GM18517 (cell line): ENCODE measurements around the gene QSOX1.
"Not testable (repeated sequence)": the region's sequence is repeated elsewhere in the genome, so short reads cannot be mapped to it uniquely, and the experiment has no call there.

Experiments
- ATAC-seq: cut with Tn5 transposase; IDR thresholded peaks from one replicate; pipeline ENCODE4 v1.9.1; 2021; ENCODE audit warnings: mild to moderate bottlenecking, moderate library complexity; ENCODE audit not compliant: unreplicated experiment

QSOX1 gene

DNA sequence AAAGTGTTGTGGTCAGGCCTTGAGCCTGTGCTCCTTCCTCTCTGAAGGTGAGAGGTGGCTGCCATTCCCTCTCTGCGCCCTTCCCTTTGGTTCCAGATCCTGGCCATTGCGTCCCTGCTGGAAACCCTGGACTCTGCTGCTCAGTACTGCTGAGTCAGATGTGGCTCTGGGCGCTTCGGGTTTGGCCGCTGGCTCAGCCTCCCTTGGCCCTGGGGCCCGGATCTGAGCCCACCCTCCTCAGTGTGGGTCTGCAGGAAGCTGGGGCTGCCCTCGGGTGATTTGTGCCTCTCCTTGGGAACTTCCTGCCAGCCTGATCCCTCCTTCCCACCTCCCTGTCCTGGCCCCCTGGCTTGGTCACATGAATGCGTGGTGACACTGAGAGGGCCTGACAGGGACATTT lies 32.2 kb downstream of the QSOX1 start:
- ATAC-seq: no peak

GRCh38 chr1:180187626-180188025 lies 33.0 kb downstream of the QSOX1 start:
- no peak for ATAC-seq

DNA sequence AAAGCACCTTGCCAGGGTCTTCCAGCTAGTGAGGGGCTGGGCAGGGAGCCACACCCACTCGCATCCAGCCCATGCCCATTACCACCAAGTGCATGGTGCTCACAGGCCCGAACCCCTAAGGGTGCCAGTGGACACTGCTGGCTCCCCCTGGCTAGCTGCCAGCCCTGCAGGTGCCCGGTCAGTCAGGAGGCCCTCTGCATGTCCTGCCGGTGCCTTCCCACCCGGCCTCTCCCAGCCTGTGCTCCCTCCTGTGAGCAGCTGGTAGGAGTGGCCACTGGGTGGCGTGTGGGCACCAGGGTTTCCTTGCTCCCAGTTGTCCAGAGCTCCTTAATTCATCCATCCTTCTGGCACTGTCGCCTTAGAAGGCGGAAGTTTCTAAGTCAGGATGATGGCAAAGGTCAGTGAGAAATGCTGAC lies 33.4 kb downstream of the QSOX1 start:
- ATAC-seq: no peak

GRCh38 chr1:180188684-180189175 lies 34.1 kb downstream of the QSOX1 start:
- ATAC-seq: no peak

DNA sequence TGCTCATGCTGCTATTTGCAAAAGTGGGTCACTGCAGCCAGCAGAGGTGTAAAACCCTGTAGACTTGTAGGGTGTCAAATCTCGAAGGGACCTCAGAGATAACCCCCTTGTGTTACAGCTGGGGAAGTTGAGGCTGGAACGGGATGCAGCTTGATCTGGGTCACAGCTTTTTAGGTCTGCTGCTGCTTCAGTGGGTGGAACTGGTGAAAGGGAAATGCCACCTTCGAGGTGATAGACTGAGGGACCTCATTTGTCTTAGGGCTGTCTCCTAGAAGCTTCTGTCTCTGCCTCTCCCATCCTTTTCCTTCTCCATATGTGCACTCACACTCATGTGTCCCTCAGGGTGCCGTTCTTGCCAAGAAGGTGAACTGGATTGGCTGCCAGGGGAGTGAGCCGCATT lies 35.4 kb downstream of the QSOX1 start:
- no peak for ATAC-seq

- no peak for ATAC-seq
These were observed 37.5 kb downstream of the QSOX1 start for GRCh38 chr1:180192172-180192571.

DNA sequence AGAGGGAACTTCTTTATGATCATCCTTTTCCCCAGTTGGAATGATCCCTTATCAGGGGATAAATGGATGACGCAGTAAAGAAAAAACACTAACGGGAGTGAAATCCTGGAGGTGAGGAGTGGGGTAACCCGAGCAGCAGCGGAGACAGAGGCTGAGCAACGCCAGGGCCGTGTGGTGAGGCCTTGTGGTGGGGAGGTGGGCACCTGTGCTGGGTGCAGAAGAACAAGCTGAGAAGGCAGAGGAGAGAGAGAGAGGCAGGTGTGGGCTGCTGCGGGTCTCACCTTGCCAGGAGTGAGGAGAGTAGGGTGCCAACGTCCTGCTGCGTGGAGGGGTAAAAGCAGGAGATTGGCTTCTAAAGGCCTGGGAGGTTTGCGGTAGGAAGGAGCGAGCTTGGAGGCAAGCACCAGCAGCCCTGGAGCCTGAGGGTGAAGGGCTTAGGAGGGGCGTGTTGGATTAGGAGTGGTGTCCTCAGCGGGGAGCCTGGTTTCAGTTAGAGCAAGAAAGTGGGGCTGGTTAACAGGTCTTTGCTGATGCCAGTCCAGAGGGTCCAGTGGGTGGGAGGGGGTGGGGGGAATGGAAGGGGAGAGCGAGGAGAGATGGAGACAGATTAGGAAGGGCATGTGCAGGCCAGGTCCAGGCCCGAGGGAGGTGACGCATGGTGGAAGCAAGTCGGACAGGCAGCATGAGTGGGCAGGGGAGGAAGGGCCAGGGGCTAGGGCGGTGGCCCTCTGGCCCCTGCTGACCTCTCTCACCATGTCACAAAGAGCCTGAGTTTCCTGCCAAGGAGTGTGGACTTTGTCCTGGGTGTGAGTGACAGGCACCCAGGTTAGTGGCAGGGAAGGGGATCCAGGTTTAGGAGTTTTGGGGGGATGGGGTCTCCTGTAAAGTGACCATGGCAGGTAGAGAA lies 38.7 kb downstream of the QSOX1 start:
- no peak for ATAC-seq

DNA sequence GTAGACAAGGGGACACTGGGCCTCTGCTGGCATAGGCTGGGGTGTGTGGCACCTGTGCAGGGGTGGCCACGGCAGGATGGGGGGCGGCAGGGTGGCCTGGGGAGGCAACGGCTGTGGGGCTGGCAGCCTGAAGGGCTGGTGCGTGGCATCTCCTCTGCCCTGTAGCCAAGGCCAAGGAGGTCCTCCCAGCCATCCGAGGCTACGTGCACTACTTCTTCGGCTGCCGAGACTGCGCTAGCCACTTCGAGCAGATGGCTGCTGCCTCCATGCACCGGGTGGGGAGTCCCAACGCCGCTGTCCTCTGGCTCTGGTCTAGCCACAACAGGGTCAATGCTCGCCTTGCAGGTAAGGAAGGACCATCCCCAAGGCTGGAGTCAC lies 39.4 kb downstream of the QSOX1 start:
- ATAC-seq: no peak

DNA sequence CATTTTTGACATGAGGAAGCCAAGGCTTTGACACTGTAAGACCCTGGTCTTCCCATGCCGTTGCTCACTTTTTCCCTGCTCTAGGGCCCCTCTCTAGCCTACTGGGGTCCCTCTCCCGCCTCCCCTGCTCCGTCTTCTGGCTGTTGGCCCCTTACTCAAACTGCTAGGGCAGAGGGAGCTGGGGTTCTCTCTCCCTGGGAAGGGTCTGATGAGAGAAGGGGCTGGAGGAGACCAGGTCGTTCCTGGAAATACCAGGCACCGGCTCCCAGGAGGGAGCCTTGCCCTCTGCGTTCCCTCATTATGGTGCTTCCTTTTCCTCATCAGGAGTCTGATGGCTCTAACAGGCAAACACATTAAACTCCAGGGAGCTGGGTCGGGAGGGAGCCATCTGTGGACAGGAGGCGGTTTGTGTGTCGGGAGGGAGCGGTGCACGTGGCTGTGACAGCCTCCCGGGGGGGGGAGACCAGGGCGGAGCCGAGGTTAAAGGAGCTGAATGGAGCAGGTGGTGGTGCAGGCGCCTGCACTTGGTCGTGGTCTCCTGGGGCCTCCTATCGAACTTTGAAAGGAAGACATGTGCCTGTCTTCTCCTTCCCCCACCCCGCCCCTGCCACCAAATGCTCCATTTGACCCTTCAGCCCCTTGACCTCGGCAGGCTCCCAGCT lies 40.0 kb downstream of the QSOX1 start:
- ATAC-seq: no peak

GRCh38 chr1:180195401-180195800 lies 40.7 kb downstream of the QSOX1 start:
- no peak for ATAC-seq

DNA sequence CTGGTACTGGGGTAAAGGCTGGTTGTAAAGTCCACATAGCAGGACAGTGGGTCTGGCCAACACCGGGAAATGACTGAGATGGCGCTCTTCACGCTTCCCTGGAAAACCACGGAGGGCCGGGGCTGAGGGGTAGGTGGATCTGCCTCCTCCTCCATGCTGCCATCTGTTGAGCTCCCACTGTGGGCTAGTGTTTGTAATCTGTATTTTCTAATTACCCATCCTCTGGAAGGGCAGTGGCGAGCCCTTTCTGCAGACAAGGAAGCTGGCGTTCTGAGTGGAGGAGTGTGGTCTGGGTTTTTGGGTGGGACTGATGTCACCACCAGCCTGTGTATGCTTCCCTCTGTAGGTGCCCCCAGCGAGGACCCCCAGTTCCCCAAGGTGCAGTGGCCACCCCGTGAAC lies 41.2 kb downstream of the QSOX1 start:
- no peak for ATAC-seq

- ATAC-seq: no peak
These were observed 41.9 kb downstream of the QSOX1 start for GRCh38 chr1:180196436-180197003.

GRCh38 chr1:180197231-180197630 lies 42.6 kb downstream of the QSOX1 start:
- no peak for ATAC-seq

DNA sequence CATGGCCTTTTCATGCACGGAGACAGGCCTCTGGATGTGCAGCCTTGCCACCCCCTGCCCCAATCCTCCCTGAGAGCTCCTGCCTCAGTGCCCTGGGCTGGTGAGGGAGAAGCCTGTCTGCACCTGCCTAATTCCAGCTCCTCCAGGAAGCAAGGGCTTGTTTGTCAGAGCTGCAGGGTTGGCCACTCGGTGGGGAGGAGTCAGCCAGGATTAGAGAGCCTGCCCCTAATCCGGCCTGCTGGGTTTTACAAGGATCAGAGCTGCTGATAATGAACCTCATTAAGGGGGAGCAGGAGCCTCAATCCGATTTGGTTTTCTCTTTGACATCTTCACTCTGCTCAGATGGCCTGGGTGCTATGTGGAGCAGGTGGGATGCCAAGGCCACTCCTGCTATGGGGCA lies 43.5 kb downstream of the QSOX1 start:
- no peak for ATAC-seq

DNA sequence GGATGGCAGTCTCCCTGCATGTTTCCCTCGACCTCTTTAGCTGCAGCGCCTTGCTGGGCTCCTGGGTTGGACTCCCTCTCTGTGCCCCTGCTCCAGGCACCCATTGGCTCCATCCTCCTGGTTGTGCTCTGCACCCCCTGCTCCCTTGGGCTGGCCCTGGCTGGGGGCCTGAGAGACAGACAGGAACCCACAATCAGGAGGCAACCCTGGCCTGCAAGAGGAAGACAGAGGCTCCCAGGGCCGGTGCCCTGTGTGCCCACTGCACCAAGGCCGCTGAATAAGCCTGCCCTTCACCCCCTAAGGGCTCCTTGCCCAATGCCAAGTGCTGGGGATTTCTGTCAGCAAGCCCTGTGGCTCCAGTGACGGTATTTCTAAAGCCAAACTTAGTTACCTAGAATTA lies 43.9 kb downstream of the QSOX1 start:
- ATAC-seq: no peak

DNA sequence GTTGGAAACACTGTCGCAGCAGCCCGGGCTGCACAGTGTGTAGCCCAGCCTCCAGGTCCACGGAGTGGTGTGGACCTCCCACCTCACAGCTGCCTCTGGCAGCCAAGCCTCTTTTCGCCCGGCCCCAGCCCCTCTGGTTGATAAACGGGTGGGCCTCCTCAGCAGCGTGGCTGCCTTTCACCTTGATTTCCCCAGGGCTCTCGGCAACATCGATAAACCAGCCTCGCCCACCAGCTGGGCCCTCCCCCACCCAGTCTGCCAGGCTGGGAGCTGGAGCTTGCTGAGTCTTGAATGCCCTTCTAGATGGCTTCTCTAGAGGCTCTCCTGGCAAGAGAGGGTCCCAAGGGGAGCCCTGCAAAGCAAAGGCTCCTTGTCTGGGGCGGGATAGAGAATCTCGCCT lies 44.3 kb downstream of the QSOX1 start:
- no peak for ATAC-seq

DNA sequence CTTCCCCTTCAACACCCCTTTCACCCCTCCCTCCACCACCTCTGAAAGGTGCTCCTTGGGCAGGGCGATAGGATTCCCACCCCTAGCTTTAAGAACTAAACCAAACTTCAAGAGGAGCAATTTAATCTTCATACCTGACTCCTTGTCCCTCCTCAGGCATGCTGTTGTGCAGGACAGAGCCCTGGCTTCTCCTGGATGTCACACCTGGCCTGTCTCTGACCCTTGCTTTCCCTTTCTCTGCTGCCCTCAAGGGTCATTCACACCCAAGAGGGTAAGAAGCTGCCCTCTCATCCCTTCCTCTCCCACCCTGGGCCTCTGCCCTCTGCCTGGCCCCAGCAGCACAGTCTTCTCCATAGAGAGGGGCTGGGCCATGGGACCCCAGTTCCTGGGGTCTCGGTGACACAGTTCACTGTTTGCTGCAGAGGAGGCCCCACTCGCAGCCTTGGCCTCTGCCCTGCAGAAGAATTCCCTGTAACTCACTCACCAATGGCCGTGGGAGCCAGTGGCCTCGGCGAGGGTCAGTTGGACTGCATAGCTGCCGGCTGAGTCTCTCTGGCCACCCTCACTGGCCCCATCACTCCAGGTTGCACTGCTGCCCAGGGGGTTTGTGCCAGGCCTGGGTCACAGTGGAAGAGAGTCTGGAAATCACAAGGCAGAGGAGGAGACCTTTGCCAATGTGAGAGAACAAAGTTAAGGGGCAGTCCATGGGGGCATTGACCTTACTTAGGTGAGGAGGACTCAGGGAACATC lies 47.0 kb downstream of the QSOX1 start:
- no peak for ATAC-seq

DNA sequence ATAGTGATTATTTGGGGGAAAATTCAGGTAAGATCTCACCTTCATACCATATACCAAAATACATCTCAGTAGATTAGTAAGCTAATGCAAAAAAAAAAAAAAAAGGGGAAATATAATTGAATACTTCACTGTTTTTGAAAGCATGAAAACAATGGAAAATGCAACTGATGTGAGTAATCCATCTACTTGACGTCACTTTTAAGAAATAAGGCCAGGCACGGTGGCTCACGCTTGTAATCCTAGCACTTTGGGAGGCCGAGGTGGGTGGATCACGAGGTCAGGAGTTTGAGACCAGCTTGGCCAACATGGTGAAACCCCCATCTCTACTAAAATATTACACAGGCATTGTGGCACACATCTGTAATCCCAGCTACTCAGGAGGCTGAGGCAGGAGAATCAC lies 47.9 kb downstream of the QSOX1 start:
- not testable (repeated sequence) for ATAC-seq

DNA sequence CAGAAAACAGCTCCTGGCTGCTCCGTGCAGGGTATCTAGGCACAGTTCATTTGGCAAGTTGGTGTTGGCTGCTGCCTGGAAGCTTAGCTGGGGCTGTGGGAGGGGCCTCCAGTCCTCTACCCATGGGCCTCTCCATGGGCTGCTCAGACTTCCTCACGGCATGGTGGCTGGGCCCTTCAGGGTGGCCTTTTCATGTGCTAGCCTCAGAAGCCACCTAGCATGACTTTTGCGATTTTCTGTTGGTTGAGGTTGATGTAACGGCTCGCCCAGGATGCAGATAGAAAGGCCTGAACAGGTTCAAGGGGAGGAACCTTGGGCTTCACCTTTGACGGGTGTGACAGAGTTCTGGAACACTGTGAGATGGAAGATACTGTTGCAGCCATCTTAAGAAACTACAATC lies 49.6 kb downstream of the QSOX1 start:
- no peak for ATAC-seq

DNA sequence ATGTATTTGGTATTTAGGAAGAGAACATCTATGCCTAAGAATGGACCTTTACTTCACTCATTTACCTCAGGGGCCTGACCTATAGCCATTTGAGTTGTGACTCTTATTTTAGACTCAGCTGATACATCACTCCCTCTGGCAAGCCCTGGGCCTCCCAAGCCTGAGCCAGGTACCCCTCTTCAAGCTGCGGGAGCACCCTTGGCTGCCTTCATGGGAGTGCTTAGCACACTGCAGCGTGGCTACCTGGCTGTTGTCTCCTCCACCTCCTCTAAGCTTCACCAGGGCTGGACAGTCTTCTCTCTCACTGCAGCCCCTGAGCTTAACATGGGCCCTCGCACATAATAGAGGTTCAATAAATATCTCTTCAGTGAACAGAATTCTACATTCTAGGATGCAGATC lies 51.9 kb downstream of the QSOX1 start:
- no peak for ATAC-seq

DNA sequence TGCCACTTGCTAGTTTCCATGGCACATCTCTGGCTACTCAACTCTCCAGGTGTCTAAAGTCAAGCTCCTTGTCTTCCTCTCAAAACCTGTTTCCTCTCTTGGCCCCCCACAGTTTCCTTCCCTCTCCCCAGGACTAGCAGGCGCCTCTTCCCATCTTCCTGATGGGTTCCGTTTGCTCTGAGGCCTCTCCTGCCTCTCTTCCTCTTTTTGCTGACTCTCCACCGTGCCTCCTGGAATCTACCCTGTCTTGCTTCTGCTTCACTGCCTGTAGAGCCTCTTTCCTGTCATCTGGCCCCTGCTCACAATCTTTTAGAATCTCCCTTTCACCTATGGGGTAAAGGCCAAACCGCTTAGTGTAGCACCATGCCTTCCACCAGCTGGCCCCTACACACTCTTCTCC lies 53.6 kb downstream of the QSOX1 start:
- ATAC-seq: no peak
